HepG2 (cell line): ENCODE data around the gene NEURL4. TPM values are rescaled to one million over a fixed set of nuclear protein-coding genes. Genes with fewer than 3 reads are reported as not detected.
A peak's percentile ranks its signal among the peaks of the same experiment; 100 is the strongest.

Experiments used
- CEBPZ ChIP-seq: IDR thresholded peaks from 2 replicates; pipeline ENCODE4 v1.6.1; 2012; ENCODE audit warnings: low read length, improper control_type of control experiment
- ESRRA ChIP-seq: sonication (generic); formaldehyde crosslinking; IDR thresholded peaks from 2 replicates; pipeline ENCODE4 v1.5.1; 2020; ENCODE audit warnings: mild to moderate bottlenecking, low read depth, missing genetic modification reagents
- GZF1 ChIP-seq: sonication (generic); formaldehyde crosslinking; IDR thresholded peaks from 2 replicates; pipeline ENCODE4 v1.5.1; 2020; ENCODE audit warnings: mild to moderate bottlenecking, missing genetic modification reagents
- HDAC6 ChIP-seq: fragments of 200-600 bp; sonication (generic); IDR thresholded peaks from 2 replicates; pipeline ENCODE4 v1.7.0; 2017; ENCODE audit warnings: mild to moderate bottlenecking, antibody characterized with exemption, low read length, low read depth
- RNF2 ChIP-seq: fragments of 450-650 bp; conservative IDR thresholded peaks from 2 replicates; pipeline ENCODE4 v1.6.1; 2016; ENCODE audit warnings: low read depth
- TAF15 ChIP-seq: fragments of 200-400 bp; formaldehyde crosslinking; IDR thresholded peaks from one replicate; pipeline ENCODE4 v1.6.1; 2018; ENCODE audit warnings: mild to moderate bottlenecking, low read depth, low read length; ENCODE audit not compliant: poor library complexity, severe bottlenecking
- polyA plus RNA-seq, 8 experiments: library from polyadenylated mRNA; depleted of rRNA in 3 of 8; stranded (reverse) in 7 of 8; unstranded in 1 of 8; fragments of >200 nt; fragmentation: Illumina TruSeq in 4 of 8; extraction: Trizol in 4 of 8; gene quantifications; 2 replicates each; pipeline versions ENCODE4 v1.2.1 to v1.2.3, GENCODE V29; 2011 to 2016; ENCODE audit warnings: low read depth in 4 of 8, missing spikeins in 1 of 8, mixed read lengths in 1 of 8; ENCODE audit not compliant: insufficient read depth in 1 of 8
- total RNA-seq, 5 experiments: library from RNA; depleted of rRNA; stranded (reverse); fragments of >200 nt; fragmentation: Illumina TruSeq; extraction: Trizol; gene quantifications; 2 replicates each; pipeline ENCODE4 v1.2.3, GENCODE V29; 2016; ENCODE audit warnings: low read depth in 1 of 5
- TF ChIP-seq, protein P1 (sequence below): IDR thresholded peaks from 2 replicates; pipeline ENCODE4 v1.6.1; 2018; ENCODE audit warnings: missing genetic modification reagents
- TF ChIP-seq, protein P2 (sequence below): sonication (generic); formaldehyde crosslinking; IDR thresholded peaks from 2 replicates; pipeline ENCODE4; 2020; ENCODE audit warnings: missing genetic modification reagents, mild to moderate bottlenecking, borderline replicate concordance
- TF ChIP-seq, protein P3 (sequence below): sonication (generic); formaldehyde crosslinking; IDR thresholded peaks from 2 replicates; pipeline ENCODE4 v1.5.0; 2020; ENCODE audit warnings: mild to moderate bottlenecking, missing genetic modification reagents, borderline replicate concordance

Gene NEURL4
- total and polyA plus RNA-seq, 2 of the 13 experiments (the other 11 are each of a cell fraction or from before 2014, with no cell fraction given) = 14.8 to 15.7 TPM

- TF ChIP-seq TAF15 = no peak
- no peak for TF ChIP-seq CEBPZ
- TF ChIP-seq, protein P1, sequence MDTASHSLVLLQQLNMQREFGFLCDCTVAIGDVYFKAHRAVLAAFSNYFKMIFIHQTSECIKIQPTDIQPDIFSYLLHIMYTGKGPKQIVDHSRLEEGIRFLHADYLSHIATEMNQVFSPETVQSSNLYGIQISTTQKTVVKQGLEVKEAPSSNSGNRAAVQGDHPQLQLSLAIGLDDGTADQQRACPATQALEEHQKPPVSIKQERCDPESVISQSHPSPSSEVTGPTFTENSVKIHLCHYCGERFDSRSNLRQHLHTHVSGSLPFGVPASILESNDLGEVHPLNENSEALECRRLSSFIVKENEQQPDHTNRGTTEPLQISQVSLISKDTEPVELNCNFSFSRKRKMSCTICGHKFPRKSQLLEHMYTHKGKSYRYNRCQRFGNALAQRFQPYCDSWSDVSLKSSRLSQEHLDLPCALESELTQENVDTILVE (CRISPR knock-in tag) = peak; percentile 98
- TF ChIP-seq, protein P2, sequence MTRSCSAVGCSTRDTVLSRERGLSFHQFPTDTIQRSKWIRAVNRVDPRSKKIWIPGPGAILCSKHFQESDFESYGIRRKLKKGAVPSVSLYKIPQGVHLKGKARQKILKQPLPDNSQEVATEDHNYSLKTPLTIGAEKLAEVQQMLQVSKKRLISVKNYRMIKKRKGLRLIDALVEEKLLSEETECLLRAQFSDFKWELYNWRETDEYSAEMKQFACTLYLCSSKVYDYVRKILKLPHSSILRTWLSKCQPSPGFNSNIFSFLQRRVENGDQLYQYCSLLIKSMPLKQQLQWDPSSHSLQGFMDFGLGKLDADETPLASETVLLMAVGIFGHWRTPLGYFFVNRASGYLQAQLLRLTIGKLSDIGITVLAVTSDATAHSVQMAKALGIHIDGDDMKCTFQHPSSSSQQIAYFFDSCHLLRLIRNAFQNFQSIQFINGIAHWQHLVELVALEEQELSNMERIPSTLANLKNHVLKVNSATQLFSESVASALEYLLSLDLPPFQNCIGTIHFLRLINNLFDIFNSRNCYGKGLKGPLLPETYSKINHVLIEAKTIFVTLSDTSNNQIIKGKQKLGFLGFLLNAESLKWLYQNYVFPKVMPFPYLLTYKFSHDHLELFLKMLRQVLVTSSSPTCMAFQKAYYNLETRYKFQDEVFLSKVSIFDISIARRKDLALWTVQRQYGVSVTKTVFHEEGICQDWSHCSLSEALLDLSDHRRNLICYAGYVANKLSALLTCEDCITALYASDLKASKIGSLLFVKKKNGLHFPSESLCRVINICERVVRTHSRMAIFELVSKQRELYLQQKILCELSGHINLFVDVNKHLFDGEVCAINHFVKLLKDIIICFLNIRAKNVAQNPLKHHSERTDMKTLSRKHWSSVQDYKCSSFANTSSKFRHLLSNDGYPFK (CRISPR knock-in tag) = peak; percentile 100
- TF ChIP-seq ESRRA = peak; percentile 91
- TF ChIP-seq, protein P3, sequence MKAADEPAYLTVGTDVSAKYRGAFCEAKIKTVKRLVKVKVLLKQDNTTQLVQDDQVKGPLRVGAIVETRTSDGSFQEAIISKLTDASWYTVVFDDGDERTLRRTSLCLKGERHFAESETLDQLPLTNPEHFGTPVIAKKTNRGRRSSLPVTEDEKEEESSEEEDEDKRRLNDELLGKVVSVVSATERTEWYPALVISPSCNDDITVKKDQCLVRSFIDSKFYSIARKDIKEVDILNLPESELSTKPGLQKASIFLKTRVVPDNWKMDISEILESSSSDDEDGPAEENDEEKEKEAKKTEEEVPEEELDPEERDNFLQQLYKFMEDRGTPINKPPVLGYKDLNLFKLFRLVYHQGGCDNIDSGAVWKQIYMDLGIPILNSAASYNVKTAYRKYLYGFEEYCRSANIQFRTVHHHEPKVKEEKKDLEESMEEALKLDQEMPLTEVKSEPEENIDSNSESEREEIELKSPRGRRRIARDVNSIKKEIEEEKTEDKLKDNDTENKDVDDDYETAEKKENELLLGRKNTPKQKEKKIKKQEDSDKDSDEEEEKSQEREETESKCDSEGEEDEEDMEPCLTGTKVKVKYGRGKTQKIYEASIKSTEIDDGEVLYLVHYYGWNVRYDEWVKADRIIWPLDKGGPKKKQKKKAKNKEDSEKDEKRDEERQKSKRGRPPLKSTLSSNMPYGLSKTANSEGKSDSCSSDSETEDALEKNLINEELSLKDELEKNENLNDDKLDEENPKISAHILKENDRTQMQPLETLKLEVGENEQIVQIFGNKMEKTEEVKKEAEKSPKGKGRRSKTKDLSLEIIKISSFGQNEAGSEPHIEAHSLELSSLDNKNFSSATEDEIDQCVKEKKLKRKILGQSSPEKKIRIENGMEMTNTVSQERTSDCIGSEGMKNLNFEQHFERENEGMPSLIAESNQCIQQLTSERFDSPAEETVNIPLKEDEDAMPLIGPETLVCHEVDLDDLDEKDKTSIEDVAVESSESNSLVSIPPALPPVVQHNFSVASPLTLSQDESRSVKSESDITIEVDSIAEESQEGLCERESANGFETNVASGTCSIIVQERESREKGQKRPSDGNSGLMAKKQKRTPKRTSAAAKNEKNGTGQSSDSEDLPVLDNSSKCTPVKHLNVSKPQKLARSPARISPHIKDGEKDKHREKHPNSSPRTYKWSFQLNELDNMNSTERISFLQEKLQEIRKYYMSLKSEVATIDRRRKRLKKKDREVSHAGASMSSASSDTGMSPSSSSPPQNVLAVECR = peak; percentile 83; the same call in 1 of the 2 replicates
- TF ChIP-seq RNF2 = no peak
- no peak for TF ChIP-seq GZF1 (CRISPR knock-in tag)
- no peak for TF ChIP-seq HDAC6
These were observed 350 bp upstream of the NEURL4 start (continued) for GRCh38 chr17:7329374-7329996.
